HG03060 (cell line): ENCODE results near the gene UNC5C.

Experiments
- ATAC-seq: cut with Tn5 transposase; IDR thresholded peaks from one replicate; pipeline ENCODE4 v1.9.1; 2021; ENCODE audit warnings: low read depth, moderate number of reproducible peaks; ENCODE audit not compliant: unreplicated experiment

Gene UNC5C

DNA sequence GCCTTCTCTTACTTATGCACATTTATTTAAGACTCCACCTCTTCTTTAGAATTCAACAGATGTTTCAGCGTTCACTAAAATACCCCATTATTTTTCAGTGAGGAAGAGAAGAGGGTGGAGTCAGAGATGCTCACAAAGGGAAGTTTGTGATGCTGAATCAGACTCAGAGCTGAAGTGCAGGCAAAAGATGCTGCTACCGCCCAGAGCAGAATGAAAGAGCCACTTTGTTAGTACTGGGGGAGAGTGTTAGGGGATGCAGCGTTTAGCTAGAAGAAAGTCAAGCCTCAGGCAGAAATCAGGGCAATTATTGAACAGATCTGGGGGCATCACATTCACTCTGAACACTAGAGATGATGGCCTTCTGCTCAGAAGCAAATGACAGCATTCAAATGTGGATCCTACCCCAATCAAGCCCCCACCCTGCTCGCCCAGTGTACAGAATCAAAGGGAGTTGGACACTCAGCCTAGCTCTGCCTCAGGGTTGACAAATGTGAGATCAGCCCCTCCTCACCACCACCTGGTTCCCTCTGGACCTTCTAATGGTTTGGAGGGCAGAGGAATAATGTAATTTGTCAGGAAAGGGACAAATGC lies 138.3 kb downstream of the UNC5C start:
- no peak for ATAC-seq

DNA sequence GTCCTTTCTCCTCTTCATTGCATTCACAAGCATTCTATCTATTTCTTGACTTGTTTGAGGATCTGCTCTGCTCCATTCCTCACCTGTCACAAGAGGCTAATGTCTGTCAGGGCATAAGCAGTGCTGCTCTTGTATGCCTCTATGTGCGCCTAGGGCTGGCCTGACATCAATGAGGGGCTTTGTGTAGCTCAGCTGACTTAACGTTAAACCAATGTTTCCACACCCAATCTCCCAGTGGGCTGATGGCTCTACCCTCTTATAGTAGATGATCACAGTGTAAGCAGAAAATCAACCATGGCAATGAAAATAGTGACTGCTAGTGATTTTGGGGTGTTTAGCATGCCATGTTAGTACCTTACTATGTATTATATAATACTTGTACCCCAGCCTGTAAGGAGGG lies 139.0 kb downstream of the UNC5C start:
- ATAC-seq = no peak

DNA sequence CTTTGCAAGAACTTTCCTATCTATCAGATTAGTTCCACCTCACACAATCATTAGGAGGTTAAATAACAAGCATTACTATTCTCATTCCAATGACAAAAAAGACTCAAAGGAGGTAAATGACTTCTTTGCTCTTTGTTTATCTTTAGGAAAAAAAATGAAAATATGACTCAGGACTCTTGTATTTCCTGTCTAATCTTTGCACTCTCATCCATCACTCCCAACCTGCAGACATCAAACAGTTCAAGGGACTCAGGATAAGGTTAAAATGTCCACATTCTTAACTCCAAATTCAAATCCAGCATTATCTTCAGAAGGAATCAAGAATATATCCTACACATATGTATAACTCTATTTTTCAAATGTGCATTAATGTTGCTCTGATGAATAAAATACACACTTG lies 139.6 kb downstream of the UNC5C start:
- no peak for ATAC-seq

DNA sequence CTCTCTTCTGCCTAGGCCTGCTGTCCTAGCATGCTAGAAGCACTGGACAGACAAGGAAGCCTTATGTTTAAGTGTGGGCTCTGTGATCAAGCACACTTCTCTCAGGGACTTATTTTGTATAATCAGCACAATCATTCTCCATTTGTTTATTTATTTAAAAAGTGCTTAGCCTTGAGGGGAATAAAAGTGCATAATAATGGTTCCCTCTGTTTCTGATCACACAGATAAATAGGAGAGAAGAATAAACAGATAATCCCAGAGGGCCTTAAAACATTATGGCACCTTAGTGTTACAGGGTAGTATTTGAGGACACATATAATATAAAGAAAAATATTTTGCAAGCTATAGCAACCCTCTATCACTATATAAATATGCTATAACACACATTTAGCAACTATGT lies 146.5 kb downstream of the UNC5C start:
- no peak for ATAC-seq

DNA sequence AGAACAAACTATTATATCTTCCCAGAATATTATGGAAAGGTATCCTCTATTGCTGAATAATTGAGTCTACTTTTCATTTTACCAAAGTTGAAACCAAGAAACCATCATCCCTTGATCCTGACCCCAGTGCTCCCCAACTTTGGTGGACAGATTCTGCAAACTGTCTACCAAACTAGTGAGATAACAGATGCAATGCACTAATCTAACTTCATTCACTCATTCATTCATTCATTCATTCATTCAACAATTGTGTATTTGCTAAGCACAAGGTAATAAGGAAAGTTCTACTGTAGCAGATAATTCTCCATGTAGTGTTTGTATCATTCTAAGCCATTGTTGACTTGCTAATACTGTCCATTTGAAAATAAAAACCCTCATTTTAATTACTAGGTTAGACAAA lies 150.6 kb downstream of the UNC5C start:
- ATAC-seq = no peak

DNA sequence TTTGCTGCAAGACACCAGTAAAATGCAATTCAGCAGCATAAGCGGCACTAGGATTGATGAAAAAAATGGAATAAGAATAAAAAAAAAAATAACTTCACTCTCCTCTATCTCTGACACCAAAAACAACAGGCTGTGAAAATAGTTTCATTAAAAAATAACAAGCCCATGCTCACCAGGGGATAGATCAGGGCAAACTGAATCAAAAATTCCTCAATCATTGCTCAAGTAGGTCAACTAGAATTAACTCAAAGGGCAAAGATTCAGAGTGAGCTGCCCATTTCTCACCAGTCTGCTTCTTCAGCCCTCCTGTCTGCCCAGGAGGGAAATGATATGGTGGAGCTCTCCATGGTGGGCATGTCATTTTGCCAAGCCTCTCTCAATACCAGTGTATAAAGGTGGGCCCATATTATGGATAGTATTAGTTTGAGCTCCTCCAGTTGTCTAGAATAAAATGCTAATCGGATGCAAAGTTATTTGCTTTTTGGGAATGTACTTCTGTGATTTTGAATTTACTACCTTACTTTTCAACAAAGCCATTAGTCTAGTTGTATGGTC lies 153.9 kb downstream of the UNC5C start:
- no peak for ATAC-seq

DNA sequence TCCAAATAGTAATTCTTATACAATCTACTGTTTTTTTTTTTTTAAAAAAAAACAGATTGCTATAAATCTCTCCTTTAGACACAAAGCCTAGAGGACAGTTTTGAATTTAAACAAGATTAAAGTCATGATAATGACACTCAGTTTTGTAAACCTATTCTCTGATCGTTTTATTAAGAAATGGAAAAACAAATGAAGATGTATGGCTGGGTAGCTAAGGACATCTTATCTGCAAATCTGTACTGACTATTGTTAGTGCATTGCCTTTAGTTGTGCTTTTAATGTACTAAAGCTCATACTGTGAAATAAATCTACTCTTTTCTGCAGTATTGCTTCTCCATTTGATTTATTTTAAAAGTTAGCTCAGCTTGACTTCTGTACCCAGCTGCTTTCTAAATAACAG lies 155.0 kb downstream of the UNC5C start:
- no peak for ATAC-seq

DNA sequence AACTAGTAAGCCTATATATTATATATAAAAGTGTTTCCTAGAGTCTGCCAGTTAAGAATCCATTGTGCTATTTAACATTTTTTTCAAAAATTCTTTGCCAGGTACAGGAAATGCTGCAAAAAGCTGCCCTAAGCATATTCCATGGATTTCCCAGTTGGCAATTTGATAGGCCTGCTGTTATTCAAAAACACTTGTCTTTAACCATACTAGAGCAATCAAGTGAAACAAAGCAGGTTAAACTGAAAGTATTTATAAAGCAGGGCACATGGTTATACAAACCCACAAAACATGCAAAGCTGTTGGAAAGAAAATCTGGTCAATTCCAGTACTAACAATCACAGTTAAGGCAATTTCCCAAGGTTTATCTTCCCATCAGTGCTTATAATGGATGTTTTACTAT lies 159.9 kb downstream of the UNC5C start:
- ATAC-seq = no peak

DNA sequence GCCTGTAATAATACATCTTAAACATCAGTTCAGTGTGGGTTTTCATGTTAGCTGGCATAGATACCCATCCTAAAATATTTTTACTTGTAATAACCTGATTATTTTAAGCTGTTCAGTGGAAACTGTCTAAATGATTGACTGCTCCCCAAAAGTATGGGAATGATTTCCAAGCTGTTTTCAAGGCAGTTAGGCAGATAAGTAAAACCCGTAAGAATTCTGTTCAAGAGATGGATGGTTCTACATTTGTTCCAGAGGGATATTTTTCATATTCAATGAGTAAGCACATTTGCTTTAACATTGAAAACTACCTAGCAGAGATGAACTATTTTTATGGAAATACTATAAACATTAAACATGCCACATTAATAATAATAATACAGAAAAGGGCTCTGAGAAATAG lies 161.1 kb downstream of the UNC5C start:
- no peak for ATAC-seq

DNA sequence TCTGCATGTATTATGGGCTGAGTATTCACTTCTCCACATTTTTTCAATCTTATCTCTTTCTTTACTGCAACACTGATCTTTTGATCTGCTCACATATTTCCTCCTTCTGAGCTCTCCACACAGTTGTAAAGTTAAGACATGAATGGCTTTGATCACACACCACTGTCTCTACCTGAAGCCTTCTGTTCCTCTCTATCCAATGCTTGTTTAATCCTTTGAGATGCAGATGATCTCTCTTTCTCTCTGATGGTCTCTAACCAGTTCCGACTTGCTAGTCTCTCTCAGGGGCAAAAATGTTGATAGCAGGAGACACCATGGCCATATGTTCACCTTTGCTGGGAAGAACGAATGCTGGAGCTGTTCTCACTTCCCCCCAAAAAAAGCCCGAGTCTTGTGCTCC lies 162.4 kb downstream of the UNC5C start:
- ATAC-seq = no peak

DNA sequence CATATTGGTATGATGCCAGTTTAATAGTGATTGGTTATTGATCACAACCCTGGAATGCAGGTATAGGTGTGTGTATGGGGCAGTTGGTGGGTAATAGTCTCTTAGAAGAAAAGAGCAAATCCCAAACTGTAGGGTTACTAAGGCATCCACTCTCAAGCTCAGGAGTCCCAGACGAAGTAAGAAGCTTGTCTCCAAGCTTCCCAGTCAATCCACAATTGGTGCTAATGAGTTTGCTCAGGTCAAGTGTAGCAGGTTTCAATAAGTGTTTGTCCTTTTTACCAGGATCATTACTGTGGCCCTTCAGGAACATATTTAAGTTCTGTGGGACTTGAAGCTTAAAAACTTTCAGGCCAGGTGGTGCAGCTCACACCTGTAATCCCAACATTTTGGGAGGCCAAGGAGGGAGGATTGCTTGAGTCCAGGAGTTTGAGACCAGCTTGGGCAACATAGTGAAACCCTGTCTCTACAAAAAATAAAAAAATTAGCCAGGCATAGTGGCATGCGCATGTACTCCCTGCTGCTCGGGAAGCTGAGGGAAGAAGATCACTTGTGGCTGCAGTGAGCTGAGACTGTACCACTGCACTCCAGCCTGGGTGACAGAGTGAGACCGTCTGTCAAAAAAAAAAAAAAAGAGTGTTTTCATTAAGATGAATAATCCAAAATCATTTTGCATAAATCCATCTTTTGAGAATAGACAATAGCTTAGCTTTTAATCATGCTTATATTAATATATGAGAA lies 166.8 kb downstream of the UNC5C start:
- ATAC-seq = no peak

DNA sequence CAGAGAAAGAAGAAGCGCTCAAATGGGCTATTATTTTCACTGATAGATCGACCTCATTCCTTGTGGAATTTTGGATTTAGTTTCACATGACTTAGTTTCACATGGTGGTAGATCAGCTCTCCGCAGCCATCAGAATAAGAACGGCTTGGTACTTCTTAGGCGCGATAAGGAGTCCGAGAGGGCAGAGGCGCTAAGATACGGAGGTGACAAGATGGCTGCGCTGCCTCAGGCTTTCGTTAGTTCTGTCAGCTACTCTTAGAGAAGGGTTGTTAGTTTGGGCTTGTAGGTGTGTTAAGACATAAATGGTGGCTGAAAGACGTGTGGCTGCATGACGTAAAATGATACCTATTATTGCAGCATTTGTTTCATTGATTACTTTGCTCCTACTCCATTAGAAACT lies 169.1 kb downstream of the UNC5C start:
- no peak for ATAC-seq

DNA sequence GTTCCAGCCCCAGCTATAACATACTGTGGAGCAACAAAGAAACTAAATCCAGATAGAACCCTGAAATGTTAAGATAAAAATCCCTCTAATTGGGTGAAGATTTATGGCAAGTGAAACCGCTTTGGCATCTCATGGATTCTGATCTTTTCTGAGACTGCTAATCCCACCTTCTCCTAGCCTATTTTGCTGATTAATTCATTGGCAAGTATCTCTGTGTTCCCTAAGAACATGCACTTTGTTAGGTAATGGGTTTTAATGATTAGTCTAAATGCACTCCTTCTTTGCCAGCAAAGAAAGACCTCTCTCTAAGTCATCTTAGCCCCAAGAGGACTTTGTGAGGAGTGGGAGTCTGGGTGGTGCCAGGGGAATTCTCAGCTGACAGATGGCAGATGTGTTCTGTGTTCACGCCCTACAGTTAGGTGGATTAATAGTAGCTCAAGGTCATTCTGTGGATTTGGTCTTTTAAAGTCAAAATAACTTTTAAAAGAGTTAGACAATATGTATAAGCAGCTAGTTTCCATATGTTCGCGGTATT lies 171.3 kb downstream of the UNC5C start:
- ATAC-seq = no peak

DNA sequence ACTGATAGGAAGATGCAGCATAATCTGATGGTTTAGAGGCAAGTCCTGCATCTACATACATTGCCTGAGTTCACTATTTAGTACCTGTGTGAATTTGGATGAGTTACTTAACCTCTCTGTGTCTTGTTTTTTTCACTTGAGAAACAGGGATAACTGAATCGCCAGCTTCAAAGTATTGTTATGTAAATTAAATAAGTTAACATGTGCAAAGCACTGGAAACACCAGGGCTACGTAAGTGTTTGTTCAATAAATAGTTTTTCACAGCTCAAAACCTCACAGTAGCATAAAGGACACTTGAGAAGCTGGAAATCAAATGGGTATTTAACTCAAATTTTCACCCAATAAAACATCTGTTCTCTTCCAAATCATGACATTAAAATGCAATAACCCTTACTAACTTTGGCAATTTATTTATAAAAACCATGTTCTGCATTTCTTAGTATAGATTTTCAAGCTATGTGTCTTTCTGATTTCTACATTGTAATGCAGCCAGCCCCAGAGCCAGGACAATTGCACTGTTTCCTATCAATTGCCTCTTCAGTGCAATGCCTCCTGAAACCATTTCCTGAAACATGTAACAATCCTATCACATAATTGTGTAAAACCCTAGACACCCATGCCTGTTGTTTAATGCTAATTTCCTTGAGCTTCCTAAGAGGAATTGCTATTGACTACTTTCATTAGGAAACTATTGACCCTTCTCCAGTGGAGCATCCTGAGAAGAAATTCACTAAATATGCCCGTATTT lies 177.1 kb downstream of the UNC5C start:
- ATAC-seq = no peak

DNA sequence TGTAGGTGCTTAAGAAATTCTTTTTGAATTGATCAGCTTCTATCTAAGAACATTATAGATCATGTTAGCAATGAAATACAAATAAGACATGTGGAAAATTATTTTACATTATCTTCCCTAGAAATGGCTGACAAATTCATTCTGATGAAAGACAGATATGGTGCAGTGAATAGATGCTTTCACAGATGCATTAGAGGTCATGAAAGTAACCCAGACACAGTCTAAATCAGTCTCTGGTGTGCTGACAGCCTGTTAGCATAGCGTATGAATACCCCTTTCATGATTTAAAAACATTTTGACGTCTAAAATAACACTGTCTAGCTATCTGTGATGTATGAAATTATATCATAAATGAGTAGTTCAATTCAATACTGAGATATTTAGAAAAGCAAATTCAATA lies 180.9 kb downstream of the UNC5C start:
- ATAC-seq = no peak

DNA sequence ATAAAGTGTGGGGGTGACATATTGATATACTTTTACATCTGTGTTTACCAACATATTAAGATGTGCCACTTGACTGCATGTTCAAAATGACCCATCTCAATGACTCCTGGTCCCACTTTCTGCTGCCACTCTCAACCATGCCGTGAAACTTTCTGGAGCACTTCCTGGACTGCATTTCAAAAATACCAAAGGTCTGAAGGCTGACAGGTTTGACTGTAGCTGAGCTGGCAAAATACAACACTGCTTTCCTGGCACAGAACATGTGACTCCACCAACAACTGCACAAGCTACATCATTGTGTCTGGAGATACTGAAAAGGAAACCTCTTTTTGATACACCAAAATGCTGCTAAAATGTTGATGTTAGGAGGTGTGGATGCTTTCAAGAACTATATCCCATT lies 184.8 kb downstream of the UNC5C start:
- no peak for ATAC-seq

DNA sequence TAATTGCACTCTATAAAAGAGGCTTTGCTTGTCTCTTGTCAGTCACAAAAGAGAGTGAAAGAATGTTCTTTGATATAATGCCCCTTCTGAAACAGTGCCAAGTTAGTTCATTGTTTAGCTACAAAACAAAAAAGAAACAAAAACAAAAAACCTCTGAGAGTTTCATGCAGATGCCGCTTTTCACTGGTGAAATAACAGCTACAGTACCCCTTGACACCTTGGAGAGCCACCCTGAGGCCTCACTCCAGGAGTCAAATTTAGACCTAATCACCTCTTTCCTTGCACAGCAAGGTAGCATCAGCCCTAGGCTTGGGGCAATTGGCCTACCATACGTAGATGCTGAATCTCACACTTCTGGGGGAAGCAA lies 185.2 kb downstream of the UNC5C start:
- no peak for ATAC-seq

DNA sequence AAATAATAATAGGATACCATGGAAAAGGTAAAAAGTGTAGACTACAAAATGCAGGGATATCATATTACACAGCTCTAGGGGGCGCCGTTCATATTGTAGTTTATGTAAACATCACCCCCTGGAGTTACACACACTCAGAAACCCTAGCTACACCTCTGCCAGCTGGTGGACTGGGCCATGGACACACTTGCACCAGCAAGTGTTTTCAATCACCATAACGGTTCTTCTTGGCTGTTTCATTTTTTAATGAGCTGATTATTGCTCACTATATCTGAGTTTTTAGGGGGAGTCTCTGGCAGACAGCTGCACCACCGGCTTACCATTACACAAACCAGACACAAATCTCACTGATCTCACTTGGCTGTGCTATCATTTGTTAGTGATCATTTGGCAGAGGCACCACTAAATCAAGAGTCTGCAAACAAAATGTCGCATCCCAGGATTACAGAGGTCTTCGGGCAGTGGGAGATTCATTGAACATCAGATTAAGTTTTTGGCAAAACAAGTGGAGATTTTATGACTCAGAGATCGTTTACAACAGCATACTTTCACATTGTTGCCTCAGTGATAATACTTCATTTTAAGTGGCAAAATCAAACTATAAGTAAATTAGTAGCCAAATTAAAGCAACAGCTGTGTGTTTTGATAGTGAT lies 185.7 kb downstream of the UNC5C start:
- no peak for ATAC-seq

DNA sequence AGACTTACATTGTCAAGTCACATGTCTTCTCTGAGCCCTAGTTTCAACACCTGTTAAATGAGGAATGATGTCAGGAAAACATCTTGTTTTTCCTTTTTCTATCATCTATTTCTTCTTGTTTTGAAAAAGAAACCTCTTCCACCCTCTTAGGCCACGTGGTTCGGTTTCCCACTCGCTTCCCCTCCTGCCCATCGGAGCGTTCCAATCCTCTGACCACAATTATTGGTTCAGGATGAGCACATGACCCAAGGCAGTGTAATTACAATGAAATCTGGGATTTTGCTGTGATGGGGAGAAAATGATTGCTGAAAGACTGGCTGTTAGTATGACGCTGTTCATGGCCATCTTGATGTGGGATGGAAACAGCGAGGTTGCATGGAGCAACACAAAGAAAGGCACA lies 186.7 kb downstream of the UNC5C start:
- ATAC-seq = no peak

DNA sequence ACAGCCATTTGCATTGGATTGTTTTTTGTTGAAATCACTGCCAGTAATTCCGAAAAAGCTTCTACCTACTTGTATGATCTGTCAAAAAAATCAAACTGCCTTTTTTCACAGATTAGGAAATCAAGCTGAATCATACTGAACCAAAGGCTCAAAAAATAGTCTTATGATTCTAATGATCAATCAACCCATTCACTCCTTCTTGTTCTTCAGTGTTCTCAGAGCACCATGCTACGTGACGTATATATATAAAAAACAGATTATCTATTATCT lies 187.1 kb downstream of the UNC5C start:
- ATAC-seq = no peak
